Measurements from ENCODE around the gene ADGRD2.
A peak's percentile ranks its signal among the peaks of the same experiment; 100 is the strongest.
"Not testable (repeated sequence)": the region's sequence is repeated elsewhere in the genome, so short reads cannot be mapped to it uniquely, and the experiment has no call there.

Gene ADGRD2, protein sequence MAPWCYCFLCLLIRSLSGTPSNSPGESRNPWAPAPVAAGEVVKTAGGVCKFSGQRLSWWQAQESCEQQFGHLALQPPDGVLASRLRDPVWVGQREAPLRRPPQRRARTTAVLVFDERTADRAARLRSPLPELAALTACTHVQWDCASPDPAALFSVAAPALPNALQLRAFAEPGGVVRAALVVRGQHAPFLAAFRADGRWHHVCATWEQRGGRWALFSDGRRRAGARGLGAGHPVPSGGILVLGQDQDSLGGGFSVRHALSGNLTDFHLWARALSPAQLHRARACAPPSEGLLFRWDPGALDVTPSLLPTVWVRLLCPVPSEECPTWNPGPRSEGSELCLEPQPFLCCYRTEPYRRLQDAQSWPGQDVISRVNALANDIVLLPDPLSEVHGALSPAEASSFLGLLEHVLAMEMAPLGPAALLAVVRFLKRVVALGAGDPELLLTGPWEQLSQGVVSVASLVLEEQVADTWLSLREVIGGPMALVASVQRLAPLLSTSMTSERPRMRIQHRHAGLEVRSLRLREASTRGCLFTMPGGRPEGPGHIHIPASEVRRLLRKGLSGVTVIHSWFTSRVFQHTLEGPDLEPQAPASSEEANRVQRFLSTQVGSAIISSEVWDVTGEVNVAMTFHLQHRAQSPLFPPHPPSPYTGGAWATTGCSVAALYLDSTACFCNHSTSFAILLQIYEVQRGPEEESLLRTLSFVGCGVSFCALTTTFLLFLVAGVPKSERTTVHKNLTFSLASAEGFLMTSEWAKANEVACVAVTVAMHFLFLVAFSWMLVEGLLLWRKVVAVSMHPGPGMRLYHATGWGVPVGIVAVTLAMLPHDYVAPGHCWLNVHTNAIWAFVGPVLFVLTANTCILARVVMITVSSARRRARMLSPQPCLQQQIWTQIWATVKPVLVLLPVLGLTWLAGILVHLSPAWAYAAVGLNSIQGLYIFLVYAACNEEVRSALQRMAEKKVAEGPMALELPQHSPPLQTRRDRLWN

GRCh38 chr9:124450241-124450924, at the start of gene ADGRD2:
Gene ADGRD2 (plus strand): TSS chr9:124450451. CDS start chr9:124451667, 1,216 bp downstream.
- DNase-seq (ENCODE audit: low read depth), result peak; percentile 46

DNA sequence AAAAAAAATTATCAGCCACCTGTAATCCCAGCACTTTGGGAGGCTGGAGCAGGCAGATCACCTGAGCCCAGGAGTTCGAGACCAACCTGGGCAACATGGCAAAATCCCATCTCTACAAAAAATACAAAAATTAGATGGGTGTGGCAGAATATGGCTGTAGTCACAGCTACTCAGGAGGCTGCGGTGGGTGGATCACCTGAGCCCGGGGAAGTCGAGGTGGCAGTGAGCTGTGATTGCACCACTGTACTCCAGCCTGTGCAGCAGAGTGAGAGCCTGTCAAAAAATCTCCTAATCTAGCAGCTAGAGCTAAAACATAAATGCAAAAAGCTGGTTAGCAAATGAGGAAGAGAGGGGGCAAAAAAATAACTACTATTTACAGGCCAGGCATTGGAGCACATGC, 47.0 kb upstream of the ADGRD2 start:
- DNase-seq (ENCODE audit: low read depth), result no peak

GRCh38 chr9:124409410-124409809, 40.8 kb upstream of the ADGRD2 start:
- DNase-seq (ENCODE audit: low read depth), result no peak

DNA sequence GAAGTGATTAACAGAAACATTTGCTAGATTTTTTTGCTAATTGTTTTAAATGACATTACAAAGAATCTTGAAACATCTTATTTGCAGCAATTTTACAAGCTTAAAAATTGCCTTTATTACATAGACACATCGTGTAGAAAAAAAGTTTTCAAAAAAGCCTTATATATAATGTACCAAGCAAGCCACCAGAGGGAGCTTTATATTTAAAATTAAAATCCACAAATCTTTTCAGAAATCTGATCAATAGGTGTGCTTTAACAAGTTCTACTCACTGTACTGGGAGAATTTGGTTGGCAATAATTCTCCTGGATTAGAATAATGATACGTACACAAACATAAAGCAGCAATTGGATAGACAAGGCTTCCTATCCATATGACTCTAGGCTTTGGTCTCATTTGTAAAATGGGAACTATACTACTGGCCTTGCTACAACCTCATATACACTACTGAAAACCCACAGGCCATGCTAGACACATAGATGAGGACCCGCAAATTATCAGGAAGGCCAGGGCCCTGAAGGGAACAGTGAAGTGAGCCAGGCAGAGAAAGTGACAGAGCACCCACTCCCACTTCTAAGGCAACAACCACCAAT, 39.8 kb upstream of the ADGRD2 start:
- DNase-seq (ENCODE audit: low read depth), result peak; percentile 60

GRCh38 chr9:124411514-124412227, 38.6 kb upstream of the ADGRD2 start:
- peak; percentile 89 for DNase-seq (ENCODE audit: low read depth)

- peak; percentile 61 for DNase-seq (ENCODE audit: low read depth)
These were observed 38.0 kb upstream of the ADGRD2 start for GRCh38 chr9:124412228-124412575.

DNA sequence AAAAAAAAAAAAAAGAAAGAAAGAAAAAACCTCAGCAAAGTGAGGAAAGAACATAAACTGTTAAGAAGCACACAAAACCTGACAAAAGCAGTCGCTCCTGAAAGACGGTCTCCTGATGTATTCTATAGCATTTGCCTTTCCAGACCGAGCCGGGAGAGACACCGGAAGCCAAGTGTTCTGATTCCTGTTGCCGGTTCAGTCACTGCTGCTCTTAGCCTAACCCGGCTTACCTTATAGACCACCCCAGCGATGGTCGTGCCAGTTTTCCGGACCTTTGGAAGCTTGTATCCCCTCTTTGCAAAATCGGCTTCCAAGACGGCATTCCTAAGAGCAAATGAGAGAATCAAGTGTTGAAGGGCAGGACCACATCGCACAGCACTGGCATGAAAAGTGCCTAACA, 35.6 kb upstream of the ADGRD2 start:
- DNase-seq (ENCODE audit: low read depth), result peak; percentile 42

DNA sequence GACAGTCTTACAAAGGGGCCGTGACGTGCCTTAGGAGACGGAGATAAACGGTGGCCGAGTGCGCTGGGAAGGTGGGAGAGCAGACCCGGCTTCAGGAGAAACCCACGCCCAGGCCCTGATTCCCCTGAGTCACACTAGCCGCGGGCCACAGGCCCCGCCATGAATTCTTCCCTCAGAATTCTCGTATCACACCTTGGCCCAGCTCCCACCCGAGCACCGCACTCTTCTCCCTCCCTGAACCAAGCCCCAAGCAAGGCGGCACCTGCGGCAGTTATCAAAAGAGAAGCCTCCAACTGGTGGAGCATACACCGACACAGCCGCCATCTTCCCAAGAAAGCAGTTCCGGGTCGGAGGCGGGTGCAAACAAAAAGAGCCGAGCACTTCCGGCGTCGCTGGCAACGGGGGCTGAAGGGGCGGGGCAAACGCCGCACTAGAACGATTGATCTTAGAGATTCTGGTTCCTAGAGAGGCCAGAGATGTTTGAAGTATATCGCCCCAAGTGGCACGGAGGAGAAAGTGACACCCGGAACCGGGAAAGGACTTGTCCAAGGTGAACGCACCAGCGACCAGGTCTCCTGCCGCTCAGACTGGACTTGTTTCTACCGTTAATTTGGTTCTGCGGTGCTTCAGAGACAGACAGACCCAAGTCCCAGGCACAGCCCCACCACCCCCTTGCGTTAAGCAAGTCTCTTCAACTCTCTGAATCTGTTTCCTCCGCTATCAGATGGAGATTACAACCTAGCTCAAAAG, 35.0 kb upstream of the ADGRD2 start, which contains the start of gene PSMB7:
Gene PSMB7, minus strand, starts transcription at position 341 of the 750 bp plus-strand sequence. Its CDS starts 17 bp downstream, at position 324.
- DNase-seq (ENCODE audit: low read depth), result peak; percentile 100

DNA sequence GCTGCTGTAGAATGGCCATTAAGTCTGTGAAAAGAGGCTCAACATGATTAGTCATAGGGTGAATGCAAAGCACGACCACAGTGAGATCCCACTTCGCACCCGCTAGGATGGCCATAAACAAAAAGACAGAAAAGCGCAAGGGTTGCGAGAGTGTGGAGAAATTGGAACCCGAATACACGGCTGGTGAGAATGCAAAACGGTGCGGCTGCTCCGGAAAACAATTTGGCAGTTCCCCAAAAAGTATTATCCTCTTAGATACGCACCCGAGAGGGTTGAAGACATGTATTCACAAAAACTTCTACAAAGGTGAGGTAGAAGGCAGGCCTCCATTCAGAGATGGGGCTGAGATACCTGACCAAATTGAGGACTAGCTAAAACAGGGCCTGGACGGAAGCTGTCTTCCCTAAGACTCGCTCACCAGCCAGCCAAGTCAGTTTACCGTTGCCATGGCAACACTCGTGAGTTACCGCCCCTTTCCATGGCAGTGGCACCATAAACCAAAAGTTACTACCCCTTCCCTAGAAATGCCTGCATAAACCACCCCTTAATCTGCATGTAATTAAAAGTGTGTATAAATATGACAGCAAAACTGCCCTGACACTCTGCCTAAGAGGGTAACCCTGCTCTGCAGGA, 34.3 kb upstream of the ADGRD2 start:
- DNase-seq (ENCODE audit: low read depth), result no peak

GRCh38 chr9:124419832-124420489, 30.3 kb upstream of the ADGRD2 start:
- no peak for DNase-seq (ENCODE audit: low read depth)

- no peak for DNase-seq (ENCODE audit: low read depth)
These were observed 29.2 kb upstream of the ADGRD2 start for GRCh38 chr9:124420991-124421543.

DNA sequence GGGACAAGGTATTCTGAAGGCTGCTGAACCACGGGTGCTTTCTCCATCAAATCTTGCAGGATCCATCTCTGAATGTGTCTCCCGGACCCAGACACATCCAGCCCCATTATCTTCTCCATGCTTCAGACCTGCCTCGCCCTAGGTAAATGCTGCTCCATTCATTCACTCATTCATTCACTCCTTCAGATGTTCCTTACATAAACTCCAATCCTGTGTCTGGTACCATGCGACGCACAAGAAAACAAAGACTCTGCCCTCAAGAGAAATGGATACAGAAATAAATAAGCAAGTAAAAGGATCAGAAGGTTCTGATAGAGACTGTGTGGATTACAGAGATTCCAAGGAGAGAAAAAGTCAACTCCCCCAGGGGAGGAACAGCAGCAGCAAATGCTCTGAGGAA, 27.1 kb upstream of the ADGRD2 start:
- DNase-seq (ENCODE audit: low read depth), result no peak

- no peak for DNase-seq (ENCODE audit: low read depth)
These were observed 26.7 kb upstream of the ADGRD2 start for GRCh38 chr9:124423591-124423990.

GRCh38 chr9:124425733-124426132, 24.5 kb upstream of the ADGRD2 start:
- not testable (repeated sequence) for DNase-seq (ENCODE audit: low read depth)

- no peak for DNase-seq (ENCODE audit: low read depth)
These were observed 23.9 kb upstream of the ADGRD2 start for GRCh38 chr9:124426361-124426760.

DNA sequence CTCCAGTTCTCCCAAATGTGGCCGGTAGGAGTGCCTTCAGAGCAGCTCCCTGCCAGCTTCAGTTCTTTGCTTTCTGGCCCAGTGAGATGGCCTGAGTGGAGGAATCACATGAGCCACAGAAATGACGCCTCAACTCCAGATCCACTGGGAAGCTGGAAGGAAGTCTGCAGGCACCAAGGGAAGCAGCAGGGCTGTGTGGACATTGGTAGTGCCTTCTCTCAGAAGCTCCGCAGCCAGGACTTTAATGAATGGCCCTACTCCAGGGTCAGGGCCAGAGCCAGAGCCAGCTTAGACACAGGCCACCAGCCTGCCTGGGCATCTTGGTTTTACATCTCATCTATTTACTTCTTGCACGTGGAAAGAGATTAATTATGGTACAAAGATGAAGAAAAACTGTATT, 23.0 kb upstream of the ADGRD2 start:
- DNase-seq (ENCODE audit: low read depth), result no peak

DNA sequence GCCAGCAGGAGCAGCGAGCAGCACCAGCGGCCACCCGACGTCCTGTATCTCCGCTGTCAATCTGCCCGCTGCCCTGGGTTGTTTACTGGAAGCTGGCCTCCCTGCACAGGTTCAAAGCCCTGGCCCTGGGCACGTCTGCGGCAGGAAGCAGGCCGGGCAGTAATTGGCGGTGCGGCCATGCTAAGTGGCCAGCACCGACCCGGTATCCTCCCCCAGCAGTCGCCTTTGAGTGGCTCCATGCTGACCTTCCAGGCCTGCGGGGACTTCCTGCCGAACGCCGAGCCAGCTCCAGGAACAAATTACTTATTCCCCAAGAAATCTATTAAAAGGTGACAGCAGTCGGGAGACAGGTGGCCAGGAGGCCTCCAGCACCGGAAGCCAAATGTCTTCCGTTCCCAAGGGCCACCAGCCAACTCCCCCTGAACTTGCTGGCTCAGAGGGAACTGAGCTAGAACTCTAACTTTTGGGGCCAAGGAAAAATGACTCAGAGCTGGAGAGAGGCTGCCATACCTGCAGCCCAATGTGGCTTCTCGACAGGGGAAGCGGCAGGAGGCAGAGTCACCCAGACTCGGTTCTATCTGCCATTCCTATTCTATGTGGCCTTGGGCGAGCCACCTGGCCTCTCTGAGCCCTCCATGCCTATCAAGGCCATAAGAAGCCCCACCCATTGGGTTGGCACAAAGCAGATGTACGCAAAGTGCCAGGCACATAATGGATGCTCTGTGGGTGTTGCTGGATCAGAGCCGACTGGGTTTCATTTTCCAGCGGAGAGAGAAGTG, 21.3 kb upstream of the ADGRD2 start:
- DNase-seq (ENCODE audit: low read depth), result no peak

- DNase-seq (ENCODE audit: low read depth), result no peak
These were observed 20.8 kb upstream of the ADGRD2 start for GRCh38 chr9:124429530-124429867.

All from ELR (cell line).